Cerebellar nuclear complex (tissue), 1 donor: Measurements from ENCODE around the gene VAMP7.
"Not testable (repeated sequence)": the region's sequence is repeated elsewhere in the genome, so short reads cannot be mapped to it uniquely, and the experiment has no call there.

Source experiments
- DNase-seq, 2 experiments: peaks; one replicate each; lab custom pipeline; 2025; lab: John Stamatoyannopoulos, UW

The VAMP7 gene, protein sequence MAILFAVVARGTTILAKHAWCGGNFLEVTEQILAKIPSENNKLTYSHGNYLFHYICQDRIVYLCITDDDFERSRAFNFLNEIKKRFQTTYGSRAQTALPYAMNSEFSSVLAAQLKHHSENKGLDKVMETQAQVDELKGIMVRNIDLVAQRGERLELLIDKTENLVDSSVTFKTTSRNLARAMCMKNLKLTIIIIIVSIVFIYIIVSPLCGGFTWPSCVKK

DNA sequence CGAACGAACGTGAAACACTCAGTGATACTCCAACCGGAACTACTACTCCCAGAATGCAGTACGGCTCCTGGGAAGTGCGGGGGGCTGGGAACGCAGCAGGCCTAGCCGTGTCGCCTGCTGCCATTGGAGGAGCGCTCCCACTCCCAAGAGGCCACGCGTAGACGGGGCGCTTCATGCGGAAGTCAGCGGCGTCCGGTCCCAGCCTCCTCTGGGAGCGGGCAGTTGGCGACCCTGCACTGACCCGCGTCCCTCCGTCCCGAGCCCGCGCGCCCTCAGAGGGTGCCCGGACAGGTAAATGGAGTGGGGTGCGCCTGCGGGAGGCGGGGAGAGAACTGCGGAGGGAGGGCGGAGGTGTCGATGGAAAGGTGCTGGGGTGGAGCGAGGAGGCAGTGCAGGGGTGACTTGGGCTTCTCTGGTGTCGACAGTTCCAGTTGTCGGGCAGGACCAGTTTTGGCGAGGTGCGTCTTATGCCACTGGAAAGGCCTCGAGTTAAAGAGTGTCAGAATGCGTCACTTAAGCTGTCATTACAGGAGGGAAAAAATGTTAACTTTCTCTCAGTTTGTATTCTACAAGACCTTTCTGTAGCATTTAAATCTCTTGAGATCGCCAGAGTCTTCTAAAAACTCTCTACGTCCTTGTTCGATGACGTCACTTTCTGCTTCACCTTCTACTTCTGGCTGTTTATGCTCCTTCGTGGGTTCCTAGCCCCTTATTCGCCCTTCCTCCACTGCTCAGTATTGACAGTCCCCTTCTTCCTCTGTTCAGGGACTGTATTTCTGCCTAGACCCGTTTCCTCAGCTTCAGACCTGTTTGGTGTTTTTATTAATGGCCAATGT is at the start of gene VAMP7:
VAMP7 (plus strand) TSS at position 188 of the 836 bp plus-strand sequence. CDS start 8,122 bp downstream, outside the sequence.
- peak; percentile 1 to 69 for DNase-seq

DNA sequence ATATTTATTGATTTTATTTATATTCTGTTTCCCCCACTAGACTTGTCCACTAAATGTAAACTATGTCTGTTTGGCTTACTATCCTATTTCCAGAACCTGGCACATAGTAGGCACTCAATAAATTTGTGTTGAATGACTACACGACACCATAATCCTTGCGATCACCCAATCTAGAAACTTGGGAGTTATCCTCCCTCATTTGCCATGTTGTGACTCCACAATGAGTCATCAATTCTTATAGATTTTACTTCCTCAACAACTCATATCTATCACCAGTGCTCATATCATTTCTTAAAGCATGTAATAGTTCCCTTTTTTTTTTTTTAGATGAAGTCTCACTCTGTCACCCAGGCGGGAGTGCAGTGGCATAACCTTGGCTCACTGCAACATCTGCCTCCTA is 39.9 kb upstream of the VAMP7 start:
- DNase-seq = no peak

DNA sequence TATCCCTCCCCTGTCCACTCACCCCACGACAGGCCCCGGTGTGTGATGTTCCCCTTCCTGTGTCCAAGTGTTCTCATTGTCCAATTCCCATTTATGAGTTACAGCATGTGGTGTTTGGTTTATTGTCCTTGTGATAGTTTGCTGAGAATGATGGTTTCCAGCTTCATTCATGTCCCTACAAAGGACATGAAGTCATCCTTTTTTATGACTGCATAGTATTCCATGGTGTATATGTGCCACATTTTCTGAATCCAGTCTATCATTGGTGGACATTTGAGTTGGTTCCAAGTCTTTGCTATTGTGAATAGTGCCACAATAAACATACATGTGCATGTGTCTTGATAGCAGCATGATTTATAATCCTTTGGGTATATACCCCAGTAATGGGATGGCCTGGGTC is 29.4 kb upstream of the VAMP7 start:
- not testable (repeated sequence) for DNase-seq

DNA sequence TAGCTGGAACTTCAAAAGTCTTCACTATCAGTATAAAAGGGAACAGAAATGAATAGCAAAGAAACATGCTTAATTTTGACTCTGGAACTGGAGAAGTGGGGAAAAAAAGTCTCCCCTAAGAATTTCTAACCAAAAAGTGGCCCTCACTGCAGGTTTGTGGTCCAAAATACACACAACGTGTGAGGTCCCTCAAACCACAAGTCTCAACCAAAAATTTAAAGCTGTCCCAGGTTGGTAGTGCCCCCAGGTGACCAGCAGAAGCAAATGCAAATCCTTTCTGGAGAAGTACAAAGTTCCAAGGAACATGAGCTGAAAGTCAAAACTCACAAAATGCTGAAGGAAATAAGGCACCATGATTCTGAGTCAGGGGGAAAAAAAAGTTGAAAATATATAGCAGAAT is 23.6 kb upstream of the VAMP7 start:
- DNase-seq = no peak

DNA sequence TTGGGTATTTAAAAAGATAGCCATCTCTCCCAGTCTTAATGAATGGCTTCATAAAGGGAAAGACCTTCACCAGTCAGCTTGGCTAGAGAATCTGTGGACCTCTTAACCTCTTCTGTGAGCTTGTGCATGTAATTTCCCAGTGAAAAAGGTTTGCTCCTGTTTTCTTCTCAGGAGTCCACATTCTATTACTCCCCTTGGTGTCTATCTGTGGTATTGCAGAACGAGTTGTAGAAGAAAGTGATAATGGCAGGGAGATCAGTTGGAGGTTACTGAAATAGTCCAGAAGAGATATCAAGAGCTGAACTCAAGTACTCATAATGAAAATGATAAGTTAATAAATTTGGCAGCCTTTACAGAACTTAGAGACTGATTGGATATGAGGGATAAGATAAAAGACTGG is 16.5 kb upstream of the VAMP7 start:
- no peak for DNase-seq

DNA sequence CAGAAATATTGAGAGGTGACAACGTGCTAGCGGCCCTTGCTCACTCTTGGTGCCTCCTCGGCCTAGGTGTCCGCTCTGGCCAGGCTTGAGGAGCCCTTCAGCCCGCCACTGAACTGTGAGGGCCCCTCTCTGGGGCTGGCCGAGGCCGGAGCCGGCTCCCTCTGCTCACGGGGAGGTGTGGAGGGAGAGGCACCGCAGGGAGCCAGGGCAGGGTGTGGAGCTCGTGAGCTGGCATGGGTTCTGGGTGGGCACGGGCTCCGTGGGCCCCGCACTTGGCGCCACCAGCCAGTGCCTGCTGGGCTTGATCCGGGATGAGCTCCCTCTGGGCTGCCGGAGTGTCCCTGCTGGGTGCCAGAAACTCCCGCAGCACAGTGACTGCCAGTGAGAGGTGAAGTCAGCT is 16.0 kb upstream of the VAMP7 start:
- no peak for DNase-seq

DNA sequence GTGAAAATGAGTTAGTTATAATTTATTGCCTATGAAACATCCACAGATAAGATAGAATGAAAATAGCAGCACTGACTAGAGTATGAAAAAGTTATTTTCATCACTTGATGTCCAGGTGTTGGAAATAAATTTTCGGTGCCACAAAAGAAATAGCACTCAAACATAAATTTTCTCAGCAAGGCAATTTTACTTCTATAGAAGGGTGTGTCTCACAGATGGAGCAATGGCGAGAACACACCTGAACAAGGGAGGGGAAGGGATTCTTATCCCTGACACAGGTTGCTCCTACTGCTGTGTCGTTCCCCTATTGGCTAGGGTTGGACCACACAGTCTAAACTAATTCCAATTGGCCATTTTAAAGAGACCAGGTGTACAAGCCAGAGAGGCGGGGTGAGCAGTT is 13.3 kb upstream of the VAMP7 start:
- DNase-seq = no peak

DNA sequence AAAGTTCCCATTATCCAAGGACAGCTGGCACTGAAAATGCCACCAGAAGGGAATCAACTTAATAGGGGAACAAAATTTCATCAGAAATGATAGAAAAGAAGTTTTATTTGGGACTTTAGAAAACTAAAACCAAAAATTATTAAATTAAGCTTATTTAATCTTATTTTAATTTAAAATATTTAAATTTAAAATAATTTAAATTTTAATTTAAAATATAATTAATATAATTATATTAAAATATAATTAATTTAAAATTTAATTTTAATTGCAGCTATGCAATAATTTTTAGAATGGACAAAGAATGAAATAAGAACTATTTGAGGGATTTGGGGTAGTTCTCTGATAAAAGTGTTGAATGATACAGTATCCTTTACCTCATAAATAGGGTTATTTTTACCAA is 10.2 kb upstream of the VAMP7 start:
- no peak for DNase-seq

DNA sequence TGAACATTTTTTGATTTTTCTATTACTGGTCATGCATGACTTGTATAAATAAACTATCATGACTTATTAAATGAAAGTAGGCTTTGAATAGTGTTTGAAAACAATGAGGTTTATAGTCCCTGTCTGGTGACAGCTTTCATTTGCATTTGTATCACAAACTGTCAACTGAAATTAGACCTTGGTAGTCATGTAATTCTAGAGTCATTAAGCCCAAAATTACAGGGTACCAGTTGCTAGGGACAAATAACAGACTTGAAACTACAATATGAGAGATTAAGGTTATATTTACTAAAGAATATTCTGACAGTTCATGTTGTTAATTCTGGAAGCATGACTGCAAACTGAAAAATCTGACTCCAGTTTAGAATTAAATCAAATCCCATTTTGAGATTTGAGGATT is 9.2 kb upstream of the VAMP7 start:
- no peak for DNase-seq

DNA sequence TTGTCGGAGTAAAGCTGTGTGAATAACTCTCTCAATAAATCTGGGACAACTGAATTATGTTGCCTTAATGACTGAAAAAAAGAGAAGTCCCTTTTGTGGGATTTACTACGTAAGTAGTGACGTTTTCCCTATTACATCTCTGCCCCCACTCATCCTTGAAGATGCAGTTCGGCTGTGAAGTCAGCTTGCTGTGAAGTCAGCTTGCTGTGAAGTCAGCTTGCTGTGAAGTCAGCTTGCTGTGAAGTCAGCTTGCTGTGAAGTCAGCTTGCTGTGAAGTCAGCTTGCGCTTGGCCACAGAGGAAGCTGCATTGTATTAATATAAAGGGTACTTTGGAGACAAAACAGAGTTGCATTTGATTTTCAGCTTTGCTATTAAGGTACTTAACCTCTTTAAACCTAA is 8.0 kb upstream of the VAMP7 start:
- DNase-seq = no peak

DNA sequence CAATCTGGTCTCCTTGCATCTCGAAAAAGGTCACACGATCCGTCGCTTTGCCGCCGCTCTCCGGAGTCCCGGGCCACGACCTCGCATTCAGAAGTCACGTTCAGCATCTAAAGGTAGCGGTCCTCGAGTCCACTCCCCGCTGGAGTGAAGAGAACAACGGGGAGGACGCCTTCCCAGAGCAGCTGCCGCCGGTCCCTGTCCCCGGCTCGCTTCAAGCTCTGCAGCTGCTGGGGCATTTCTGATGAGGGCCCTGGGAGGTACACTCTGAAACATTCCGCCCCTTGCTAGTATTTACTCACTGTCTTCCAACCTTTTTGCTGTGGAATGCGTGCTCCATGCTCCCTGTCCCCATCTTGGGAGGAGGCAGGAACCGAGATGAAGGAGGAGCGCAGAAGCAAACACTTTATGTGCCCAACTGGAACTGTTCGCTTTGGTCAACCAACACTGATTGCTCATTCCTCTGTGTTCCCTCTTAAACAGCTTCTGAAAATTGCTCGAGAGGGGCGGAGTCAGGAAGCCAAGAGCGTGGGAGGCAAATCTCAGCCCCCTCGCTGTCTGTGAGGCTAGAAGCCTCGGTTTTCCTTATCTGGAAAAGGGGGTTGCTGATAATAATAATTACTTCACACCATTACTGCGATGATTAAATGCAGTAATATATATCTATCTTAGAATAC is 6.4 kb upstream of the VAMP7 start:
- DNase-seq = no peak

DNA sequence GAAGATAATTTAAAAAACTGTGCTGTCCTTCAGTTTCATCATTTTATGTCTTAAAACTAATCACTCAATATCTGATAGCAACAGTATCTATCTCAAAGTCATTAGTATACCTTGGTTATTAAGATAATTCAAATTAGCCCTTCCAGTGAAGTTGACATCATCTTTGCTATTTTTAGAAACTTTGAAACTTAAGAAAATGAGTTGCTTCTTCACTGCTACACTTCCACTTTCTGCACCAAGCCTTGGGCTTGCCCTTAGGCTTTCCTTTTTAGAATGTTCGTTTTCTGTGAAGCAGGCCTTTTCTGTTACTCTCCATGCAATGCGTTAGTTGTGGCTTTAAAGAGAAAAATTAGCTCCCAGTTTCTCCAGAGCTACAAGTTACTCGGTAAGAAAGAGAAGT is 4.4 kb upstream of the VAMP7 start:
- no peak for DNase-seq

DNA sequence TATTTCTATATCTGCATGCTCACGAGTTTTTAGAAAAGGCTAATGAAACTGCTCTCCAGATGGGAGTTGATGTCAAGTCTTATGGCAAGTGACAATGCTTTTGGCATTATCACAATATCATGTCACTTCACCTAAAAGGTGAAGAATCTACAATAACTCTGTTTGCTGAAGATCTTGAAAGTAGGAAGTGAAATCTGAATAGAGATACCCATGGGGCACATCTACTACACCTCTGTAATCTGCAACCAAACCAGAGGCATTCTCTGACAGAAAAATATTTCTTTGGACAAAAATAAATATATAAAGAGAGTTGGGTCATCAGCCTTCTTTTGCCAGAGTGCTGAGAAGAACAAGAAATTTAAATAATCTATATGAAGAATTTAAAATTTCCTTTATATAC is 3.9 kb upstream of the VAMP7 start:
- DNase-seq = no peak

DNA sequence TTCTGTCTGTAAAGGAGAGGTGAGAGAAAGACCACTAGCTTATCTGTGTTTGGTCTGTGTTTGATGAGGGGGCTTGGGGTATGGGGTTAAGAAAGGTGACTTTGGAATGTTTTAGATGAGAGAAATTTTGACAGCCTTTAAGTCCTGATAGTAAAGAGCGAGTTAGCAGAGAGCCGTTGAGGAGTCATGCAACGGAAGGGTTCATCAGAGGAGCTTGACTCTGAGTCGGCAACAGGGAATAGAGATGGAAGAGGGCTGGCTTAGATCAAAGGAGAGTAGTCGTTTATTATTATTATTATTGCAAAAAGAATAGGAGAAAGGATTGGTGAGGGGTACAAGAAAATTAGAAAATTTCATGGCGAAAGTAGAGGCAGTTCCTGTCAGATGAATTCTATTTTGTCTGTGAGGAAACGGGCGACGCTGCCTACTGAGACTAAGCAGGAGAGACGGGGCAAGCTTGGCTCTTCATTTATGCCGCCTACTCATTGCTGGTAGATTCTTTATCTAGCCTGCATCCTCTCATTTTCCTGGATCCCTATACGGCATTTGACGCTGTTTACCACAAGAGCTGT is 473 bp upstream of the VAMP7 start:
- DNase-seq = no peak

DNA sequence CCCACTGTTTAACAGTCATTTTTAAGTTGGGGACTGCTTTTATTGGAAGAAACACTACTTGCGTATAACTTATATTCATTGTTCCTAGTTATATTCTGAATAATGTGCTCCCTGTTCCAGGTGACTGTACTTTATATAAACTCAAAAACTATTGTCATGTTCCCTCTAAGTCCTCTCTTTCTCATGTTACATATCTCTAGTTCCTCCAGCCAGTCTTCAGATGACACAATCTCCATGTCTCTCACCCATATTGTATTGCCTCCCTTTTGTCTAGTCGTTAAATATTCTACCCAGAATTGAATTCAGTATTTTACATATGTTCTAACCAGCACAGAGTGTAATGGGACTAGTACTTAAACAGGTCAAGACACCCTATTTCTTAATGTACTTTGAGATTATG is 5.3 kb downstream of the VAMP7 start:
- DNase-seq = no peak

DNA sequence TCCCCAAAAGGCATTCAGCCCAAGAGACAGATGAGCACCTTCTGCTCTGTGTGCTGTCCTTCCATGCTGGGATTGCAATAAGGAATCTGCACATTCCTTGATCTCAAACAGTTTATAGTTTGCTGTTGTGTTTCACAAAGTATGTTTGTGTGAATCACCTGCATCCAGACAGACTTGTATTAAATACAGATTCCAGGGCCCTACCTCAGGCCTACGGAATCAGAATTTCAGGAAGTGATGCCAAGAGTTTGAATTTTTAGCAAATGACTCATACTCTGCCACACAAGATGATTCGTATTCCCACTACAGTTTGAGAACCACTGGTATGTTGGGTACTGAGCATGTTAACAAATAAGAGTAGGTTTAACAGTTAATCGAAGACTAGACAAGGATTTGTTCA is 7.0 kb downstream of the VAMP7 start:
- DNase-seq = no peak

DNA sequence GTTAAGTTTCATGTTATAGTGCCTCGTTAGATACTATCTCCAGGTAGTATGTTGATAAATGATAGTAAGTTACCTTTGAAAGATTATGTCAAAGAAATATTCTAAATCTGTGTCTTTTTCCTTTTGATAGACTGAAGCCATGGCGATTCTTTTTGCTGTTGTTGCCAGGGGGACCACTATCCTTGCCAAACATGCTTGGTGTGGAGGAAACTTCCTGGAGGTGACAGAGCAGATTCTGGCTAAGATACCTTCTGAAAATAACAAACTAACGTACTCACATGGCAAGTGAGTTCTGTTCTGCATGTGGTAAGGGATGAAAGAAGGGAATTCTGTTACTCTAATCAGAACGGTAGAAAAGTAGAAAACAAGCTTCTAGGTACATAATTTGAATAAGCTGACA is 8.2 kb downstream of the VAMP7 start:
- no peak for DNase-seq

DNA sequence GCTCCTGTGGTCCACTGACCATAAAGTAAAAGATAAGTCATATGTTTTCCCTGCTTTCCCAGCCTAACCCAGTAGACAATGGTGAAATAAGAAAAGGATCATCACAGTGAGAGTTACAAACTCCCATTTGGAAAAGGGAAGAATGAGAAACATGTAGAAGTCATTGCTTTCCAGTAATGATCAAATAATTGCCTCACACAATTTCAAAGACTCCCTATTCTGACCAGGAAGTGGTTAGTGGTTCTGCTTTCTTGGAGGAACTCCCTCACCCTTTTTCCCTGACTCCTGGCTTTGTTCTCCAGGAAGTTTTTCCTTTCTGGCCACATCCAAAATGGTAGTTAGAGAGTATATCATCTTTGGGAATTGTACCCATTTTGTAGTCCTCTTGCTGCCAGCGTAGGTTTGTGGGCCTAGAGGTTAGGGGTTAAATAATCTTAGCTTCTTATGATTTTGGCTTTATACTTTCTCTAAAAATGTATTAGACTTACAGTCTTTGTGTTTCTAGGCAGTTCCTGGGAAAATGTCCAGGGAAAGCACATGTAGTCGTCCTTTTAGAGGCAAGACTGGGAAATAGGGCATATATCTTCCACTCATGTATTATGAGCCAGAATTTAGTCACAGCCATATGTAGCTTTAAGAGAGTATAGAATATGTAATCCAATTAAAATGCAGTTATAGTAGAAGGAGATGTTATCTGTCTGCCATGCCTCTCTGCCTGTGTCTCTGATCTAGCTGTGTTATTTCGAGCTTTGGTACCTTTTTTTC is 10.5 kb downstream of the VAMP7 start:
- no peak for DNase-seq

DNA sequence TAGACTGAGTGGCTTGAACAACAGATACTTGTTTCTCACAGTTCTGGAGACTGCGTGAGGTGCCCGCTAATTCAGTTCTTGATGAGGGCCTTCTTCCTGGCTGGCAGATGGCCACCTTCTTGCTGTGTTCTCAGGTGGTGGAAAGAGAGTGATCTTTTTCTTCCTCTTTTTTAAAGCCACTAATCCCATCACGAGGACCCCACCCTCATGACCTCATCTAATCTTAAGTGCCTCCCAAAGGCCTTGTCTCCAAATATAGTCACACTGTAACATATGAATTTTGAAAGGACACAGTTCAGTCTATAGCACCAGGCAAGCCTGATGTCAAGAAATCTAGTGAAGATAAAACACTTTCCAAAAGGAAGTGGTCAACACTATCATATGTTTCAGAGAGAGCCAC is 12.4 kb downstream of the VAMP7 start:
- DNase-seq = no peak

DNA sequence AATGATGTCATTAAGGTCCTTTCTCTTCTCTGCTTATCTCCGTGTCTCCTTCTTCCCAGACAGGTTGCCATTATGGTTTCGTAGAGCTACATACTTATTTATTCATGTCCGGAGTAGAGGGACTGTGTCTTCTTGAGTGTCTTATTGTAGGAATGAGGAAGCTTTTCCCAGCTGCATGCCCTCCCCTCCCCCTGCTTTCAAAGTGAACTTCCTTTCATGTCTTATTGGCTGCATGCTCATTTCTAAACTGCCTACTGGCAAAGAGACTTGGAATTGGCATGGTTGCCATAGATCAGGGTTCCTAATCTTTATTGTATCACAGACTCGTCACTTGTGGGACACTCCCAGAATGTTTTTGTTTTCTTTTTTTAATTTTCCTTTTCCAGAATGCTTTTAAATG is 15.4 kb downstream of the VAMP7 start:
- DNase-seq = no peak

DNA sequence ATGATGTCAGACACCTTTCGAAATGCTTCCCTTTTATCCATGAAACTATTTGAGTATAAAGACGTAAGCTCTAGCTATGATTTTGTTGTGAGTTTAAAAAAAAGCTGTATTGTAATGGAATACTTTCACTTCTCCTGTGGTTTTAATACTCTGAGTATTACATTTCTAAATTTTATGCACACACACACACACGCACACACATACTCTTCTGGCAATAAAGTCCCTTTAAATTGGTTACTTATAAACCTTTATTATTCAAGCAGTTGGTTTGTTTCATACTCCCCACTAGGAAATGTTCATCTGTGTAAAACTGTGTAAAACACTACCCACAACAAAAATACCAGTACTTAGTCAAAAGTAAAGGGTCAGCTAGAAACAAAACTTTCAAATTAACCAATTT is 18.2 kb downstream of the VAMP7 start:
- DNase-seq = no peak

DNA sequence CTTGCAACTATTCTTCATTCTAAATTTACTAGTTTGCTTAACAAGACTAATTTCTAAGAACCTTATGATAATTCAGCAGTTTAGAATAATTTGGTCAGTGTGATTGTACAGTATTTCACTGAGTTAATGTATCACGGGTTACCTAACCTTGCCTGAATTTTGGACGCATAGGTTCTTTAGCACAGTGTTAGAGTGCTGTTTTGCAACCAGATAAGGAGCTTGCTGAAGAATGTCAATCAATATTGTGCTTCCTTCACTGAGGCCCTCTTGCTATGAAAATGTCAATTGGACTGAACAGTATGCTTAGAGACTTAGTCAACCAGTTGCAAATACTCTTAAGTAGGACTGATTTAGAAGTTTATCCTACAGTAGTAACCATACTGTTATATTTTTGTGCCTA is 19.6 kb downstream of the VAMP7 start:
- DNase-seq = no peak
